GM12878 (cell line): ENCODE results near the gene DCAF17.

Experiments
- HDAC6 ChIP-seq: fragments of 200-600 bp; sonication (generic); IDR thresholded peaks from one replicate; pipeline ENCODE4 v1.8.0; 2017; ENCODE audit warnings: antibody characterized with exemption; ENCODE audit not compliant: unreplicated experiment
- JUND ChIP-seq: IDR thresholded peaks from 2 replicates; pipeline ENCODE4 v1.6.1; 2012; ENCODE audit warnings: low read depth, mild to moderate bottlenecking, low read length, improper control_type of control experiment, moderate library complexity
- MAX ChIP-seq: IDR thresholded peaks from 2 replicates; pipeline ENCODE4 v1.6.1; 2012; ENCODE audit warnings: low read depth, low read length, improper control_type of control experiment
- POLR2A ChIP-seq: IDR thresholded peaks from 2 replicates; pipeline ENCODE4 v1.6.1; 2011; ENCODE audit warnings: low read depth, mild to moderate bottlenecking, low read length
- SMC3 ChIP-seq: IDR thresholded peaks from 2 replicates; pipeline ENCODE4 v1.6.1; 2011; ENCODE audit warnings: low read length, improper control_type of control experiment, borderline replicate concordance
- ZBTB33 ChIP-seq: fragments of 450-650 bp; IDR thresholded peaks from 2 replicates; pipeline ENCODE4 v1.6.1; 2017; ENCODE audit warnings: mild to moderate bottlenecking
- ZNF274 ChIP-seq: IDR thresholded peaks from one replicate; pipeline ENCODE4 v1.8.0; 2011; ENCODE audit not compliant: insufficient read length, insufficient read depth
- ZNF384 ChIP-seq: IDR thresholded peaks from 2 replicates; pipeline ENCODE4 v1.6.1; 2012; ENCODE audit warnings: low read depth, mild to moderate bottlenecking, low read length, improper control_type of control experiment, borderline replicate concordance
- TF ChIP-seq, protein P1 (sequence below), 3 experiments: IDR thresholded peaks in 2 of 3; conservative IDR thresholded peaks in 1 of 3; 2 replicates each; pipeline ENCODE4 v1.5.1; 2011; ENCODE audit warnings: low read depth in 3 of 3, low read length in 3 of 3, mild to moderate bottlenecking in 3 of 3, control low read depth in 2 of 3, moderate library complexity in 2 of 3, inconsistent platforms in 1 of 3, mixed read lengths in 1 of 3; ENCODE audit not compliant: control insufficient read depth in 2 of 3, insufficient read depth in 1 of 3; ENCODE audit errors: extremely low read depth in 1 of 3
- TF ChIP-seq, protein P2 (sequence below): IDR thresholded peaks from 2 replicates; pipeline ENCODE4 v1.6.1; 2012; ENCODE audit warnings: mild to moderate bottlenecking, low read depth, low read length

DNA sequence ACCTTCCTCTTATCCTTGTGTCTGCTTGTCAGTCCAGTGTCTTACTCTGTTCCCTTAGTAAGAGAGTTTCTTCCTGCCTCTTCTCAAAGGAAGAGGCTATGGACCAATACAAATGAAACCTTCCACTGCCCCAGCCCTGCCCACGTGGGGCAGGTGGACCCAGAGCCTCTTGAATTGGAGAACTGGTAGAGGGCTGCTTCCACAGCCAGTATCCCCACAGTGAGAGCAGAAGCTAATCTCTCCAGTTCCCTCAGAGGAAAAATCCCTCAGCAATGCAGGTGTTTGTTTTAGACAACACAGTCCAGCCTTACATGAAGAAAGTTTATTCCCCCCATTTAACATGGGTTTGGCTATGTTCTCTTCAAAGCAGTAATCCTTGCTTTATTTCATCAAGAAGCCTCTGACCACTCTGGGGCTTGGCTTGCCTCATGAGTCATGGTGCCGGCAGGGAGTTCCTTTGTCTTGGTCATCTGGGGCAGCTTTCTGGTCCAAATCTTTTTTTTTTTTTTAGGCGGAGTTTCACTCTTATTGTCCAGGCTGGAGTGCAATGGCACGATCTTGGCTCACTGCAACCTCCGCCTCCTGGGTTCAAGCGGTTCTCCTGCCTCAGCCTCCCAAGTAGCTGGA, 81.8 kb downstream of the DCAF17 start:
- TF ChIP-seq JUND: no peak
- TF ChIP-seq POLR2A: no peak
- TF ChIP-seq, protein P1, sequence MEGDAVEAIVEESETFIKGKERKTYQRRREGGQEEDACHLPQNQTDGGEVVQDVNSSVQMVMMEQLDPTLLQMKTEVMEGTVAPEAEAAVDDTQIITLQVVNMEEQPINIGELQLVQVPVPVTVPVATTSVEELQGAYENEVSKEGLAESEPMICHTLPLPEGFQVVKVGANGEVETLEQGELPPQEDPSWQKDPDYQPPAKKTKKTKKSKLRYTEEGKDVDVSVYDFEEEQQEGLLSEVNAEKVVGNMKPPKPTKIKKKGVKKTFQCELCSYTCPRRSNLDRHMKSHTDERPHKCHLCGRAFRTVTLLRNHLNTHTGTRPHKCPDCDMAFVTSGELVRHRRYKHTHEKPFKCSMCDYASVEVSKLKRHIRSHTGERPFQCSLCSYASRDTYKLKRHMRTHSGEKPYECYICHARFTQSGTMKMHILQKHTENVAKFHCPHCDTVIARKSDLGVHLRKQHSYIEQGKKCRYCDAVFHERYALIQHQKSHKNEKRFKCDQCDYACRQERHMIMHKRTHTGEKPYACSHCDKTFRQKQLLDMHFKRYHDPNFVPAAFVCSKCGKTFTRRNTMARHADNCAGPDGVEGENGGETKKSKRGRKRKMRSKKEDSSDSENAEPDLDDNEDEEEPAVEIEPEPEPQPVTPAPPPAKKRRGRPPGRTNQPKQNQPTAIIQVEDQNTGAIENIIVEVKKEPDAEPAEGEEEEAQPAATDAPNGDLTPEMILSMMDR (IDR thresholded peaks at IDR 0.05 in 2 of 3, conservative IDR thresholded peaks at IDR 0.05 in 1 of 3; ENCODE audit: control insufficient read depth in 2 of 3, extremely low read depth in 1 of 3, insufficient read depth in 1 of 3, low read depth in 3 of 3, low read length in 3 of 3): no peak
- TF ChIP-seq MAX: no peak
- no peak for TF ChIP-seq ZNF274
- TF ChIP-seq HDAC6: no peak
- no peak for TF ChIP-seq ZBTB33
- no peak for TF ChIP-seq ZNF384
- TF ChIP-seq, protein P2, sequence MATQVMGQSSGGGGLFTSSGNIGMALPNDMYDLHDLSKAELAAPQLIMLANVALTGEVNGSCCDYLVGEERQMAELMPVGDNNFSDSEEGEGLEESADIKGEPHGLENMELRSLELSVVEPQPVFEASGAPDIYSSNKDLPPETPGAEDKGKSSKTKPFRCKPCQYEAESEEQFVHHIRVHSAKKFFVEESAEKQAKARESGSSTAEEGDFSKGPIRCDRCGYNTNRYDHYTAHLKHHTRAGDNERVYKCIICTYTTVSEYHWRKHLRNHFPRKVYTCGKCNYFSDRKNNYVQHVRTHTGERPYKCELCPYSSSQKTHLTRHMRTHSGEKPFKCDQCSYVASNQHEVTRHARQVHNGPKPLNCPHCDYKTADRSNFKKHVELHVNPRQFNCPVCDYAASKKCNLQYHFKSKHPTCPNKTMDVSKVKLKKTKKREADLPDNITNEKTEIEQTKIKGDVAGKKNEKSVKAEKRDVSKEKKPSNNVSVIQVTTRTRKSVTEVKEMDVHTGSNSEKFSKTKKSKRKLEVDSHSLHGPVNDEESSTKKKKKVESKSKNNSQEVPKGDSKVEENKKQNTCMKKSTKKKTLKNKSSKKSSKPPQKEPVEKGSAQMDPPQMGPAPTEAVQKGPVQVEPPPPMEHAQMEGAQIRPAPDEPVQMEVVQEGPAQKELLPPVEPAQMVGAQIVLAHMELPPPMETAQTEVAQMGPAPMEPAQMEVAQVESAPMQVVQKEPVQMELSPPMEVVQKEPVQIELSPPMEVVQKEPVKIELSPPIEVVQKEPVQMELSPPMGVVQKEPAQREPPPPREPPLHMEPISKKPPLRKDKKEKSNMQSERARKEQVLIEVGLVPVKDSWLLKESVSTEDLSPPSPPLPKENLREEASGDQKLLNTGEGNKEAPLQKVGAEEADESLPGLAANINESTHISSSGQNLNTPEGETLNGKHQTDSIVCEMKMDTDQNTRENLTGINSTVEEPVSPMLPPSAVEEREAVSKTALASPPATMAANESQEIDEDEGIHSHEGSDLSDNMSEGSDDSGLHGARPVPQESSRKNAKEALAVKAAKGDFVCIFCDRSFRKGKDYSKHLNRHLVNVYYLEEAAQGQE: no peak
- no peak for TF ChIP-seq SMC3
